GM23248 (cell line): ENCODE data around the gene TLK1. TPM values are rescaled to one million over a fixed set of nuclear protein-coding genes. Genes with fewer than 3 reads are reported as not detected.
"Not testable (repeated sequence)": the region's sequence is repeated elsewhere in the genome, so short reads cannot be mapped to it uniquely, and the experiment has no call there.

Source experiments
- DNase-seq: peaks from one replicate; pipeline ENCODE4 v3.0.0-alpha.2; 2015
- H2AFZ ChIP-seq: fragments of 200-600 bp; sonication (generic); 2 replicates; pipeline ENCODE4 v1.6.1; 2016; ENCODE audit warnings: antibody characterized with exemption
- H3F3A ChIP-seq: fragments of 200-600 bp; sonication (generic); 2 replicates; pipeline ENCODE4 v1.6.1; 2016; ENCODE audit warnings: mild to moderate bottlenecking, antibody characterized with exemption, mixed run types; ENCODE audit not compliant: insufficient read depth
- H3K27ac ChIP-seq: fragments of 200-600 bp; sonication (generic); 2 replicates; pipeline ENCODE4 v1.5.1; 2016; ENCODE audit warnings: mild to moderate bottlenecking
- H3K27me3 ChIP-seq: fragments of 200-600 bp; sonication (generic); replicated peaks from 2 replicates; pipeline ENCODE4 v1.6.1; 2016; ENCODE audit warnings: mild to moderate bottlenecking; ENCODE audit not compliant: insufficient read depth
- H3K36me3 ChIP-seq: fragments of 200-600 bp; sonication (generic); 2 replicates; pipeline ENCODE4 v1.6.1; 2016; ENCODE audit warnings: low read depth, mild to moderate bottlenecking
- H3K4me1 ChIP-seq: fragments of 200-600 bp; sonication (generic); 2 replicates; pipeline ENCODE4 v1.6.1; 2016; ENCODE audit warnings: mild to moderate bottlenecking; ENCODE audit not compliant: insufficient read depth
- H3K4me2 ChIP-seq: fragments of 200-600 bp; sonication (generic); one replicate; pipeline ENCODE4 v1.6.1; 2016; ENCODE audit warnings: mild to moderate bottlenecking; ENCODE audit not compliant: unreplicated experiment
- H3K4me3 ChIP-seq: fragments of 200-600 bp; sonication (generic); 2 replicates; pipeline ENCODE4 v1.5.1; 2016; ENCODE audit warnings: mild to moderate bottlenecking
- H3K79me2 ChIP-seq: fragments of 200-600 bp; sonication (generic); 2 replicates; pipeline ENCODE4 v1.6.1; 2016; ENCODE audit warnings: mild to moderate bottlenecking; ENCODE audit not compliant: insufficient read depth
- H3K9ac ChIP-seq: fragments of 200-600 bp; sonication (generic); 2 replicates; pipeline ENCODE4 v1.6.1; 2016; ENCODE audit warnings: mild to moderate bottlenecking
- H3K9me2 ChIP-seq: fragments of 200-600 bp; sonication (generic); 2 replicates; pipeline ENCODE4 v1.6.1; 2016; ENCODE audit warnings: mixed run types, mild to moderate bottlenecking, moderate library complexity; ENCODE audit not compliant: insufficient read depth
- H3K9me3 ChIP-seq: fragments of 200-600 bp; sonication (generic); one replicate; pipeline ENCODE4 v1.6.1; 2017; ENCODE audit warnings: low read depth
- H4K20me1 ChIP-seq: fragments of 200-600 bp; sonication (generic); 2 replicates; pipeline ENCODE4 v1.6.0; 2016; ENCODE audit not compliant: insufficient read depth
- EZH2 ChIP-seq: fragments of 200-600 bp; sonication (generic); IDR thresholded peaks from 2 replicates; pipeline ENCODE4 v1.6.1; 2018; ENCODE audit warnings: antibody characterized with exemption, mild to moderate bottlenecking; ENCODE audit not compliant: insufficient read depth, poor library complexity, severe bottlenecking
- EZH2phosphoT487 ChIP-seq: fragments of 200-600 bp; sonication (generic); IDR thresholded peaks from 2 replicates; pipeline ENCODE4 v1.6.1; 2018; ENCODE audit warnings: antibody characterized with exemption, moderate library complexity, mild to moderate bottlenecking, low read depth; ENCODE audit not compliant: insufficient read depth
- WGBS, 2 experiments: methylation state at CpG; one replicate each; pipeline ENCODE4 v1.1.6; 2015 to 2017; ENCODE audit warnings: low lambda C conversion rate in 2 of 2, low coverage in 1 of 2; ENCODE audit errors: missing lambda C conversion rate in 2 of 2; 5-methylcytosine and 5-hydroxymethylcytosine counted together
- in situ Hi-C: fragments of 300-500 bp; cut with MboI; formaldehyde crosslinking; loops from 2 replicates; pipeline ENCODE4 v1.15.0; 2020
- polyA plus RNA-seq: library from polyadenylated mRNA; unstranded; fragments of >200 nt; fragmentation: Nextera tagmentation; extraction: Ambion mirVana; gene quantifications from 2 replicates; pipeline ENCODE4 v1.2.1, GENCODE V29; 2016
- total RNA-seq: library from RNA; depleted of rRNA; stranded (reverse); fragments of >200 nt; shearing (Covaris generic); gene quantifications from 2 replicates; pipeline ENCODE4 v1.2.3, GENCODE V29; 2014

TLK1 gene
- total and polyA plus RNA-seq, 2 experiments from 2014 or later = 9.6 to 25.6 TPM

- Histone ChIP-seq H4K20me1 (no peaks in the 10 kb centered on the region), H3K27me3 (no peaks in the 10 kb centered on the region), H3K9me2 (no peaks in the 10 kb centered on the region), H3F3A (0 out of 2 replicates have a peak, but pooled peaks cover 5% of the 10 kb centered on the region), H3K27ac (no peak overlapping the region), H3K9ac (no peak overlapping the region), H3K36me3 (peaks cover 4% of the 10 kb centered on the region; the same call in 1 of the 2 replicates), H3K4me2 (no peak overlapping the region), H3K79me2 (peaks cover 97% of the 10 kb centered on the region), H2AFZ (no peak overlapping the region), H3K4me1 (peaks cover 8% of the 10 kb centered on the region; the same call in 1 of the 2 replicates), H3K4me3 (no peak overlapping the region), H3K9me3 (no peaks in the 10 kb centered on the region)
- TF ChIP-seq EZH2phosphoT487 (no peak), EZH2 (no peak)
- WGBS, 2 experiments = 86 to 88% methylated on average over 5 of the region's 5 CpGs
- DNase-seq = no peak
- in situ Hi-C loops = no loop called here
These were observed 76.6 kb downstream of the TLK1 start for GRCh38 chr2:171084128-171084527.

GRCh38 chr2:171083451-171083850 lies 77.2 kb downstream of the TLK1 start:
- no peak for DNase-seq
- Histone ChIP-seq H3K36me3 (peaks cover 4% of the 10 kb centered on the region; the same call in 1 of the 2 replicates), H3K27ac (no peak overlapping the region), H3F3A (0 out of 2 replicates have a peak, but pooled peaks cover 5% of the 10 kb centered on the region), H3K9ac (no peak overlapping the region), H3K4me2 (no peak overlapping the region), H3K4me3 (no peak overlapping the region), H2AFZ (no peak overlapping the region), H3K27me3 (no peaks in the 10 kb centered on the region), H3K4me1 (peaks cover 8% of the 10 kb centered on the region; the same call in 1 of the 2 replicates), H3K79me2 (peaks cover 97% of the 10 kb centered on the region), H3K9me2 (no peaks in the 10 kb centered on the region), H4K20me1 (no peaks in the 10 kb centered on the region), H3K9me3 (no peaks in the 10 kb centered on the region)
- in situ Hi-C loops = no loop called here
- no peak for TF ChIP-seq EZH2
- TF ChIP-seq EZH2phosphoT487 = no peak
- WGBS, 2 experiments = 97 to 98% methylated on average over 2 of the region's 2 CpGs

GRCh38 chr2:171081649-171082111 lies 79.0 kb downstream of the TLK1 start:
- Histone ChIP-seq H4K20me1 (no peaks in the 10 kb centered on the region), H3K9me3 (no peaks in the 10 kb centered on the region), H3K9me2 (no peaks in the 10 kb centered on the region), H3K4me3 (no peak overlapping the region), H2AFZ (no peak overlapping the region), H3K36me3 (peaks cover 4% of the 10 kb centered on the region; the same call in 1 of the 2 replicates), H3K9ac (no peak overlapping the region), H3K27ac (no peak overlapping the region), H3K4me1 (peaks cover 2% of the 10 kb centered on the region; the same call in 1 of the 2 replicates), H3K27me3 (no peaks in the 10 kb centered on the region), H3K79me2 (peaks cover 95% of the 10 kb centered on the region), H3K4me2 (no peak overlapping the region), H3F3A (no peaks in the 10 kb centered on the region)
- in situ Hi-C loops = no loop called here
- no peak for DNase-seq
- 92 to 97% methylated on average over 3 of the region's 3 CpGs for WGBS, 2 experiments
- no peak for TF ChIP-seq EZH2phosphoT487
- no peak for TF ChIP-seq EZH2

- Histone ChIP-seq H2AFZ (no peak overlapping the region), H3K36me3 (peaks cover 4% of the 10 kb centered on the region; the same call in 1 of the 2 replicates), H3K27ac (no peak overlapping the region), H3K4me1 (no peaks in the 10 kb centered on the region), H3K9ac (no peak overlapping the region), H4K20me1 (no peaks in the 10 kb centered on the region), H3K4me3 (no peak overlapping the region), H3K79me2 (peaks cover 95% of the 10 kb centered on the region), H3K9me3 (no peaks in the 10 kb centered on the region), H3F3A (no peaks in the 10 kb centered on the region), H3K4me2 (no peak overlapping the region), H3K27me3 (no peaks in the 10 kb centered on the region), H3K9me2 (no peaks in the 10 kb centered on the region)
- TF ChIP-seq EZH2phosphoT487 (no peak), EZH2 (no peak)
- in situ Hi-C loops = no loop called here
- DNase-seq = no peak
- WGBS, 2 experiments = 94 to 98% methylated on average over 6 of the region's 6 CpGs
These were observed 80.1 kb downstream of the TLK1 start for GRCh38 chr2:171080607-171081006.

- in situ Hi-C loops, H3K4me1 ChIP-seq, H3F3A ChIP-seq, DNase-seq, H3K4me2 ChIP-seq, H3K27ac ChIP-seq, H2AFZ ChIP-seq, H4K20me1 ChIP-seq, H3K9ac ChIP-seq, H3K36me3 ChIP-seq, H3K9me3 ChIP-seq, H3K9me2 ChIP-seq, H3K4me3 ChIP-seq, H3K27me3 ChIP-seq: not testable (repeated sequence)
- H3K79me2 ChIP-seq = peaks cover 74% of the 10 kb centered on the region
- WGBS, 2 experiments = 97 to 98% methylated on average over 7 of the region's 7 CpGs
These were observed 84.3 kb downstream of the TLK1 start for GRCh38 chr2:171076422-171076821.
